Right cardiac atrium (tissue), 5 donors: ENCODE data around the gene ING4. TPM values are rescaled to one million over a fixed set of nuclear protein-coding genes. Genes with fewer than 3 reads are reported as not detected.

Source experiments
- ATAC-seq, 2 donors: fragments of 200-7000 bp; cut with Tn5 transposase; one replicate each; pipeline versions ENCODE4 v1.8.0 to v1.9.1; 2020; ENCODE audit warnings: moderate library complexity in 2 of 2, mild to moderate bottlenecking in 1 of 2
- DNase-seq, 3 donors: peaks; one replicate each; pipeline ENCODE4 v3.0.0-alpha.2; 2020
- H3K27ac ChIP-seq: one replicate; pipeline ENCODE4 v1.5.1; 2013; ENCODE audit warnings: mild to moderate bottlenecking, low read length, control low read depth, moderate library complexity
- H3K27me3 ChIP-seq: one replicate; pipeline ENCODE4 v1.6.1; 2013; ENCODE audit not compliant: control insufficient read depth, insufficient read depth
- H3K4me1 ChIP-seq: one replicate; pipeline ENCODE4 v1.6.1; 2013; ENCODE audit warnings: low read length; ENCODE audit not compliant: control insufficient read depth, insufficient read depth
- H3K4me3 ChIP-seq: one replicate; pipeline ENCODE4 v1.5.1; 2013; ENCODE audit warnings: low read length, control low read depth
- H3K9me3 ChIP-seq: one replicate; pipeline ENCODE4 v1.6.1; 2013; ENCODE audit warnings: low read length; ENCODE audit not compliant: control insufficient read depth
- WGBS: extraction: QIAGEN DNeasy Blood & Tissue Kit; methylation state at CpG from one replicate; pipeline ENCODE4 v1.1.7; 2013; 5-methylcytosine and 5-hydroxymethylcytosine counted together
- intact Hi-C, 4 donors: fragments of 100-400 bp; cut with DNase I; formaldehyde crosslinking; loops; one replicate each; pipeline versions ENCODE4 v1.11.0 to v1.14.0; 2022 to 2023
- polyA plus RNA-seq: library from polyadenylated mRNA; stranded (reverse); fragments of 200-250 nt; gene quantifications from one replicate; pipeline ENCODE4 v1.2.3, GENCODE V29; 2013
- total RNA-seq, 4 donors: library from RNA; stranded (reverse); fragmentation: NEBNext Ultra II Directional; extraction: Animal tissue kit (Norgen Biotek cat#: 25700); gene quantifications; one replicate each; pipeline ENCODE4 v1.2.1, GENCODE V29; 2021
- donor health status: healthy with polysubstance abuse.
- donor health status: DM: no; HTN: yes; CAD: no.
- donor health status: DM: no; HTN: no; CAD: no.
- donor health status: DM: no; HTN: yes; CAD: no; lungs with severe emphysema.
- donor health status: DM: yes; HTN: yes; CAD: no.

ING4 gene
- total and polyA plus RNA-seq, 5 donors = 18.3 to 31.2 (median 29.9) TPM

GRCh38 chr12:6605421-6606330, 57.2 kb downstream of the ING4 start:
- 3% methylated on average over 18 of the region's 18 CpGs for WGBS
- DNase-seq (peak in 1 of 3 donors; percentile 68), ATAC-seq (peak in 1 of 2 donors; percentile 2)
- Histone ChIP-seq H3K9me3 (no peaks in the 10 kb centered on the region), H3K27me3 (no peaks in the 10 kb centered on the region), H3K27ac (peak overlapping the region; percentile 72), H3K4me1 (peaks cover 11% of the 10 kb centered on the region), H3K4me3 (peak overlapping the region; percentile 99)
- intact Hi-C loops = no loop called here

DNA sequence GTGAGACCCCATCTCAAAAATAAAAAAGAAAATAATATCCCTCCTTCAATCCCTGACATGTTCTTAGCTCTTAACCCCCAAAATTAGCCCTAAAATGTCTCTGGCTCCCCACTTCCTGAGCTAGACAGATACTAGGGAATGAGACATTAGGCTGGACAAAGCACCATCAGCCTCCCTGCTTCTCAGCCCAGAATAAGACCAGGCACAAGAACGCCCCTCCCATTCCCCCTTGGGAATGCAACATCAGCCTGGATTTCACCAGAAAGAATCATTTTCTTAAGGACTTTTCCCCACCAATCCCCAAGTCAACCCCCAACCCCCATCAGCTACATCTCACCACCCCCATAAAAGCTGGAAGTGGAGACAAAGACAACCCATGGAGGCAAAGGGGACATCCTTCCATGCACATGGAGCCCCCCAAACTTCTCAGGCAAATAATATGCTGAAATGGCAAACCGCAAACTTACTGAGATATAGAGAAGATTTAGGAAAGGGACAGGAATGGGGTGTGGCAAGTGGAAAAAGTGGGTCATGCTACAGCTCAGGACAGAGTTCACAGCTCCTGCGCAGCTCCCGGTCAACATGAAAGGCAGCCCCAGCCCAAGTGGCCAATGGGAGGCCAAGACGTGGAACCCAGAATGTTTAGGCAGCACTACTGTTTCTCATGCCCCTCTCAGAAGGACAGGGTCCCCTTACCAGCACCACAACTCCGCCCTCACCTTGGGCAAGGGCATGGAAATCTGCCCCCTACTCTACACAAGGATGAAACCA, 58.5 kb downstream of the ING4 start:
- ATAC-seq (no peak), DNase-seq (no peak)
- Histone ChIP-seq H3K27ac (peak overlapping the region; percentile 33), H3K9me3 (no peaks in the 10 kb centered on the region), H3K4me3 (peak overlapping the region; percentile 99), H3K27me3 (no peaks in the 10 kb centered on the region), H3K4me1 (peaks cover 11% of the 10 kb centered on the region)
- intact Hi-C loops = no loop called here
- 63% methylated on average over 6 of the region's 6 CpGs for WGBS

DNA sequence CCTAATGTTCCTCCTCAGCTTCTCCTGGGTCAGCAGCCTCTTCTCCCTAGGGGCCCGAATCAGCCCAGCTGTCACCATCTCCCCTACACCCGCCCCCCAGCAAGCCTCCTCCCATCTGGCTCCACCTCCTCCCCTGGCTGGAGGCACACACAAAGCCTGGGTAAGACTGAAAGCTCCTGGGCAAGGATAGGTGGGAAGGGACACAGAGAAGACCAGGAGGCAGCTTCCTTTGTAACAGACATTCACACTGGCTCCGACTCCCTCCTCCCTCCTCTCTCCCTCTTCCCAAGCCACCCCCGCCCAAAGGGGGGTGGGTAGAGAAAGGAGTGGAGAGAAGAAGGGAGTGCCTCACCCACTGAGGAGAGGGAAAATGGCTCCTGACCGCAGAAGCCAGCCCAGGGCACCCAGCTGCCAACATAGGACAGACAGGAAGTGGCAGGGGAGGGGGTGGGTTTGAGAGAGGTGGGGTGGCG, 59.8 kb downstream of the ING4 start:
- peaks cover 11% of the 10 kb centered on the region for H3K4me1 ChIP-seq
- ATAC-seq = peak in 1 of 2 donors; percentile 1
- no peaks in the 10 kb centered on the region for H3K9me3 ChIP-seq
- H3K27ac ChIP-seq = peak overlapping the region; percentile 29
- DNase-seq = peak; percentile 68 to 87 (median 83)
- intact Hi-C loops = no loop called here
- H3K27me3 ChIP-seq = no peaks in the 10 kb centered on the region
- 15% methylated on average over 6 of the region's 6 CpGs for WGBS
- no peak overlapping the region for H3K4me3 ChIP-seq

DNA sequence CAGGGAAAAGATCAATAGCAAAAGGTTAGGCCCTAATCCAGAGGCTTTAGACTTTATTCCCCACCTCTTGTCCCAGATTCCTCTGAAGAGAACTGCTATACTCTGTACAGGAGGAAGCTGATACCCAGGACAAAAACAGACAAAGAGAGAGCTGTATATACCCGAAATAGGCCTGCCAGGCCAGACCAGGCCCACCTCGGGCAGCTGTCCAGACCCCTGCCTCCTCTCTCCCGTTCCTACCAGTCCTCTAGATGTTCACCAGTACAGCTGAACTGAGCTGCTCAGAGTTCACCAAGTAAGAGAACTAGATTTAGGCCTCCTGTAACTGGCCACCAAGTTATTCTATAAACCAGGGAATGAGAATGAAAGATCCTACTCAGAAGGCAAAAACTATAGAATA, 60.4 kb downstream of the ING4 start:
- 30% methylated on average over 3 of the region's 3 CpGs for WGBS
- no peaks in the 10 kb centered on the region for H3K27me3 ChIP-seq
- peaks cover 11% of the 10 kb centered on the region for H3K4me1 ChIP-seq
- intact Hi-C loops = no loop called here
- H3K9me3 ChIP-seq = no peaks in the 10 kb centered on the region
- H3K4me3 ChIP-seq = no peak overlapping the region
- DNase-seq = no peak
- ATAC-seq = no peak
- no peak overlapping the region for H3K27ac ChIP-seq

Other genes starting within 250 kb of the ING4 start
- gene CD27, start 218.2 kb downstream of the ING4 start, total RNA-seq = under 1 TPM in 3 of 4 donors, not detected in 1; 0.29 to 0.80 (median 0.33) TPM
- 0.27 TPM for gene CD27, start 218.2 kb downstream of the ING4 start, polyA plus RNA-seq
- gene TAPBPL, start 211.1 kb downstream of the ING4 start, total RNA-seq = 10 to 100 TPM; 14.2 to 19.5 (median 17.1) TPM
- gene TAPBPL, start 211.1 kb downstream of the ING4 start, polyA plus RNA-seq = 17.2 TPM
- 1 to 10 TPM; 3.6 to 9.0 (median 6.1) TPM for gene VAMP1, start 192.4 kb downstream of the ING4 start, total RNA-seq
- gene VAMP1, start 192.4 kb downstream of the ING4 start, polyA plus RNA-seq = 4.7 TPM
- gene MRPL51, start 169.9 kb downstream of the ING4 start, total RNA-seq = 100 to 1,000 TPM; 192 to 233 (median 213) TPM
- gene MRPL51, start 169.9 kb downstream of the ING4 start, polyA plus RNA-seq = 180 TPM
- gene NCAPD2, start 169.0 kb downstream of the ING4 start, total RNA-seq = 10 to 100 TPM; 13.5 to 16.8 (median 14.6) TPM
- 5.7 TPM for gene NCAPD2, start 169.0 kb downstream of the ING4 start, polyA plus RNA-seq
- gene GAPDH, start 128.6 kb downstream of the ING4 start, total RNA-seq = 1,000 to 10,000 TPM; 3,735 to 4,618 (median 3,904) TPM
- gene GAPDH, start 128.6 kb downstream of the ING4 start, polyA plus RNA-seq = 4,983 TPM
- 10 to 100 TPM; 15.1 to 23.6 (median 19.1) TPM for gene IFFO1, start 107.1 kb downstream of the ING4 start, total RNA-seq
- gene IFFO1, start 107.1 kb downstream of the ING4 start, polyA plus RNA-seq = 15.7 TPM
- gene NOP2, start 94.8 kb downstream of the ING4 start, total RNA-seq = 10 to 100 TPM; 15.1 to 27.5 (median 16.5) TPM
- gene NOP2, start 94.8 kb downstream of the ING4 start, polyA plus RNA-seq = 9.6 TPM
- gene CHD4, start 55.7 kb downstream of the ING4 start, total RNA-seq = 100 to 1,000 TPM; 138 to 165 (median 153) TPM
- 142 TPM for gene CHD4, start 55.7 kb downstream of the ING4 start, polyA plus RNA-seq
- gene LPAR5, start 27.2 kb downstream of the ING4 start, total RNA-seq = 1 to 10 TPM; 1.1 to 2.6 (median 2.0) TPM
- 0.86 TPM for gene LPAR5, start 27.2 kb downstream of the ING4 start, polyA plus RNA-seq
- 1 to 10 TPM; 1.0 to 2.1 (median 1.1) TPM for gene ACRBP, start 15.7 kb downstream of the ING4 start, total RNA-seq
- gene ACRBP, start 15.7 kb downstream of the ING4 start, polyA plus RNA-seq = 0.50 TPM
- gene ZNF384, start 26.3 kb upstream of the ING4 start, total RNA-seq = 10 to 100 TPM; 32.9 to 35.0 (median 33.8) TPM
- 23.5 TPM for gene ZNF384, start 26.3 kb upstream of the ING4 start, polyA plus RNA-seq
- under 1 TPM in 3 of 4 donors, not detected in 1; 0.29 to 0.99 (median 0.80) TPM for gene PIANP, start 37.7 kb upstream of the ING4 start, total RNA-seq
- gene PIANP, start 37.7 kb upstream of the ING4 start, polyA plus RNA-seq = 0.18 TPM
- 10 to 100 TPM; 60.3 to 71.0 (median 65.9) TPM for gene COPS7A, start 60.9 kb upstream of the ING4 start, total RNA-seq
- 71.8 TPM for gene COPS7A, start 60.9 kb upstream of the ING4 start, polyA plus RNA-seq
- 100 to 1,000 TPM; 123 to 135 (median 130) TPM for gene MLF2, start 90.0 kb upstream of the ING4 start, total RNA-seq
- 146 TPM for gene MLF2, start 90.0 kb upstream of the ING4 start, polyA plus RNA-seq
- 100 to 1,000 TPM; 116 to 161 (median 149) TPM for gene PTMS, start 103.2 kb upstream of the ING4 start, total RNA-seq
- gene PTMS, start 103.2 kb upstream of the ING4 start, polyA plus RNA-seq = 244 TPM
- gene LAG3, start 109.4 kb upstream of the ING4 start, total RNA-seq = 1 to 10 TPM in 2 of 4 donors, under 1 TPM in 2; 0.28 to 1.1 (median 0.76) TPM
- 0.57 TPM for gene LAG3, start 109.4 kb upstream of the ING4 start, polyA plus RNA-seq
- 10 to 100 TPM; 11.4 to 15.4 (median 13.7) TPM for gene CD4, start 126.4 kb upstream of the ING4 start, total RNA-seq
- 2.5 TPM for gene CD4, start 126.4 kb upstream of the ING4 start, polyA plus RNA-seq
- gene GPR162, start 158.7 kb upstream of the ING4 start, total RNA-seq = 10 to 100 TPM in 1 of 4 donors, 1 to 10 TPM in 3; 6.8 to 10.9 (median 8.3) TPM
- 6.8 TPM for gene GPR162, start 158.7 kb upstream of the ING4 start, polyA plus RNA-seq
- gene P3H3, start 165.3 kb upstream of the ING4 start, total RNA-seq = 10 to 100 TPM; 15.8 to 25.6 (median 21.1) TPM
- 17.7 TPM for gene P3H3, start 165.3 kb upstream of the ING4 start, polyA plus RNA-seq
- gene GNB3, start 177.8 kb upstream of the ING4 start, total RNA-seq = 1 to 10 TPM; 2.9 to 7.8 (median 4.0) TPM
- 3.1 TPM for gene GNB3, start 177.8 kb upstream of the ING4 start, polyA plus RNA-seq
- 1 to 10 TPM in 3 of 4 donors, not detected in 1; 1.2 to 1.8 (median 1.2) TPM for gene CDCA3, start 188.2 kb upstream of the ING4 start, total RNA-seq
- gene CDCA3, start 188.2 kb upstream of the ING4 start, polyA plus RNA-seq = 0.50 TPM
- gene USP5, start 189.0 kb upstream of the ING4 start, total RNA-seq = 10 to 100 TPM; 59.2 to 74.6 (median 71.0) TPM
- gene USP5, start 189.0 kb upstream of the ING4 start, polyA plus RNA-seq = 29.4 TPM
- gene TPI1, start 204.4 kb upstream of the ING4 start, total RNA-seq = 100 to 1,000 TPM; 707 to 793 (median 721) TPM
- 872 TPM for gene TPI1, start 204.4 kb upstream of the ING4 start, polyA plus RNA-seq
- 1 to 10 TPM; 2.5 to 4.2 (median 3.5) TPM for gene SPSB2, start 210.2 kb upstream of the ING4 start, total RNA-seq
- 4.6 TPM for gene SPSB2, start 210.2 kb upstream of the ING4 start, polyA plus RNA-seq
- gene LRRC23, start 241.7 kb upstream of the ING4 start, total RNA-seq = 10 to 100 TPM; 11.4 to 13.9 (median 12.1) TPM
- gene LRRC23, start 241.7 kb upstream of the ING4 start, polyA plus RNA-seq = 15.0 TPM